ENCODE data around the gene SLC2A10.

GRCh38 chr20:46735436-46735835 is 26.0 kb downstream of the SLC2A10 start:
- TF ChIP-seq CTCF (conservative IDR thresholded peaks at IDR 0.05; ENCODE audit: low read depth, low read length) (no peak), EZH2 (IDR thresholded peaks at IDR 0.05; ENCODE audit: low read length, unreplicated experiment) (no peak)
